HG03520 (cell line): ENCODE results near the gene PDIA2.

ENCODE experiments used
- ATAC-seq: cut with Tn5 transposase; IDR thresholded peaks from one replicate; pipeline ENCODE4 v1.9.1; 2021; ENCODE audit warnings: mild to moderate bottlenecking, moderate library complexity; ENCODE audit not compliant: unreplicated experiment

Gene PDIA2

DNA sequence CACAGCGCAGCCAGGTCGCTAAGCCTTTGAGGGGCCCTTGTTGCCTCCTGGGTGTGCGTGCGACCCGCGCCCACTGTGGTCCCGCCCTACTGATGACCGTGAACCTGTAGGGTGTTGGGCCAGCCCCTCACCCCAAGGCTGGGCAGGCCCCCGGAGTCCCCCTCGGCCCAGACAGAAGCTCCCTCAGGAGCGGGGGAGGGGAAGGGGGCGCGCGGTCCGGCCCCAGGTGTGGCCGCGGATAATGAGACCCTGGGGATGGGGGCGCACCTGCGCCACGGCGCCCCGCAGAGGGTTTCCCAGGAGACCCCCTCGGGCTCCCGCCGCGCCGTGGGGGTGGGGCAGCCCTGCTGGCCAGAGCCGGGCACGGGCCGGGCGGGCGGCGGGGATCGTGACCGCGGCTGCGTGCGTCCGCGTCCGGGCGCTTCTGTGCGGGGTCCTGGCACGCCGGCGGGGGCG lies 2.9 kb upstream of the PDIA2 start:
- no peak for ATAC-seq

DNA sequence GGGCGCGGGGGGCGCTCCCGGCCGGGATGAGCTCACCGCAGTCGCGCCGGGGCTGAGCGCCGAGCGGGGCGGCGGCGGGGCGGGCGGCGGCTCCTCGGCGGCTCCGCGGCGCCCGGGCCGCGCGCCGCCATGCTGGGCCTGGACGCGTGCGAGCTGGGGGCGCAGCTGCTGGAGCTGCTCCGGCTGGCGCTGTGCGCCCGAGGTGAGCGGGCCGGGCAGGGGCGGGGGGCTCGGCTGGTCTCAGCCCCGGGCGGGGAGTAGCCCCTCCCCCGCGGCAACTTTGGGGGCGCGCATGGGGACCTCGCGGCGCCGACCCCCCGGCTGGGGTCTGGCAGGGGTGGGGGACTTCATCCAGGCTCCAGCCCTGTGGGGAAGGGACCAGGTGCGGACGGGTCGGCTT lies 2.4 kb upstream of the PDIA2 start, which contains the start of gene ARHGDIG:
Gene ARHGDIG (plus strand): TSS at position 40 of the 400 bp plus-strand sequence. CDS start 90 bp downstream, at position 130.
- ATAC-seq, result no peak

DNA sequence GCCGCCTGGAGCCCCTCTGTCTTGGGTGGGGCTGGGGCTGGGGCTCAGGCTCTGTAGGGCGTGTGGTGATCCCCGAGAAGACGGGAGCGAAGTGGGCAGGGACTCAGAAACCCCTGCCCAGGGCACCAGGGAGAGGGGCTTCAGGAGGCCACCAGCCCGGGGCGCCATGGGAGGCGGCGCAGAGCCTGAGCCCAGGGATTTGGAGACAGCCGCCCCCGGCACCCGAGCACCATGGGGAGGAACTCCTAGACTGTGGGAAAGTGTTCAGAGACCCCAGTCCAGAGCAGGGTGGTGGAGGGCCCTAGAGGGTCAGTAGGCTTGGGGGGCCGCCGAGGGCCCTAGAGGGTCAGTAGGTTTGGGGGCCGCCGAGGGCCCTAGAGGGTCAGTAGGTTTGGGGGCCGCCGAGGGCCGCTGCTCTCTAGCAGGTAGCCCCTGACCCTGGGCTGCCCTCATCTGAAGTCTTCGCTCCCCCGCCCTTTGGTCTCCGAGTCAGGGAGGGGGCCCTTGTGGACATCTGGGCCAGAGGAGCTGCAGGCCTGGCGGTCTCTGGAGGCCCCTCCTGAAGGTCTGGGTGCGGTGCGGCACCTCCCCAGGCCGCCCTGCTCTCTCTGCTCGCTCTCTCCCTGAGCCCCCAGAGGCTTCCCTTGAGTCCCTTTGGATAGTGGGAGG lies 1.8 kb upstream of the PDIA2 start:
- ATAC-seq, result no peak

DNA sequence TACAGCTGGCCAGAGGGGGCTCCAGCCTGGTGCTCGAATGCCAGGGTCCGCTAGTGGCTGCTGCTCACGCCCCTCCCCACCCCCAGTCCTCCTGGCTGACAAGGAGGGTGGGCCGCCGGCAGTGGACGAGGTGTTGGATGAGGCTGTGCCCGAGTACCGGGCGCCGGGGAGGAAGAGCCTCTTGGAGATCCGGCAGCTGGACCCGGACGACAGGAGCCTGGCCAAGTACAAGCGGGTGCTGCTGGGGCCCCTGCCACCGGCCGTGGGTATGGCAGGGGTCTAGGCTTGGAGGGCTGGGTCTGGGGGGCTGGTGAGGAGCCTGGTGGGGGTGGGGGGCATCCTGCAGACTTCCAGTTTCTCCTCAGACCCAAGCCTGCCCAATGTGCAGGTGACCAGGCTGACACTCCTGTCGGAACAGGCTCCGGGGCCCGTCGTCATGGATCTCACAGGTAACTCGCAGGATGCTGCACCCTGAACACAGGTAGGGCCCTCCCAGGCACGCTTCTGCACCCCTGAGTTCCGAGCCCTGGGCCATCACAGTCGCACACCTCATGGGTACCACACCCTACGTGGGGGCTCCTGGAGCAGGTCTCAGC lies 1.2 kb upstream of the PDIA2 start:
- no peak for ATAC-seq

DNA sequence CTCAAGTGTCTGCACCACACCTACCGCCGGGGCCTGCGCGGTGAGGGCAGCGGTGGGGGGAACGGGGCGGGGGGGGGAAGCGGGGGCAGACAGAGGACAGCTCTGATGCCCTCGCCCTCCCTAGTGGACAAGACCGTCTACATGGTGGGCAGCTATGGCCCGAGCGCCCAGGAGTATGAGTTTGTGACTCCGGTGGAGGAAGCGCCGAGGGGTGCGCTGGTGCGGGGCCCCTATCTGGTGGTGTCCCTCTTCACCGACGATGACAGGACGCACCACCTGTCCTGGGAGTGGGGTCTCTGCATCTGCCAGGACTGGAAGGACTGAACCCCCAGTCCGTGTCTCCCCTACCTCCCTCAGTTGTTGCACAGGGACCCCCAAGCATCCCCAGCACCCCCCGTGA lies 473 bp upstream of the PDIA2 start:
- ATAC-seq, result no peak

DNA sequence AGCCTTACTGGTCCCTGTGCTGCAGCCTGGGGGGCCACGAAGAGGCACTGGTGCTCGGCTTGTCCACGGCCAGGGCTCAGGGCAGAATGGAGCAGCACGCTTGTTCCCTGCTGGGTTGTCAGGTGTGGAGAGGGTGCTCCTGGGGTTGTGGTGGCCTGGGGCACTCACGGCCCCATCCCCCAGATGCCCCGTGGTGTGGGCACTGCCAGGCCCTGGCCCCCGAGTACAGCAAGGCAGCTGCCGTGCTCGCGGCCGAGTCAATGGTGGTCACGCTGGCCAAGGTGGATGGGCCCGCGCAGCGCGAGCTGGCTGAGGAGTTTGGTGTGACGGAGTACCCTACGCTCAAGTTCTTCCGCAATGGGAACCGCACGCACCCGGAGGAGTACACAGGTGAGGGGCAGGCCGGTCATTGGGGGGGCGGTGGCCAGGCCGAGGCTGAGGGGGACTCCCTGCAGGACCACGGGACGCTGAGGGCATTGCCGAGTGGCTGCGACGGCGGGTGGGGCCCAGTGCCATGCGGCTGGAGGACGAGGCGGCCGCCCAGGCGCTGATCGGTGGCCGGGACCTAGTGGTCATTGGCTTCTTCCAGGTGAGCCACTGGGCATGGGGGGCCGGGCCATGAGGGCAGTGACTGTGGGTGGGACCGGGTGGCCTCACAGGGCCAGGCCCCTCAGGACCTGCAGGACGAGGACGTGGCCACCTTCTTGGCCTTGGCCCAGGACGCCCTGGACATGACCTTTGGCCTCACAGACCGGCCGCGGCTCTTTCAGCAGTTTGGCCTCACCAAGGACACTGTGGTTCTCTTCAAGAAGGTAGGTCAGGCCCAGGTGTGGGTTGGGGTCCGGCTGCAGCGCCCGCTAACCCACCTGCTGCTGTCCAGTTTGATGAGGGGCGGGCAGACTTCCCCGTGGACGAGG lies 1.5 kb downstream of the PDIA2 start:
- no peak for ATAC-seq

DNA sequence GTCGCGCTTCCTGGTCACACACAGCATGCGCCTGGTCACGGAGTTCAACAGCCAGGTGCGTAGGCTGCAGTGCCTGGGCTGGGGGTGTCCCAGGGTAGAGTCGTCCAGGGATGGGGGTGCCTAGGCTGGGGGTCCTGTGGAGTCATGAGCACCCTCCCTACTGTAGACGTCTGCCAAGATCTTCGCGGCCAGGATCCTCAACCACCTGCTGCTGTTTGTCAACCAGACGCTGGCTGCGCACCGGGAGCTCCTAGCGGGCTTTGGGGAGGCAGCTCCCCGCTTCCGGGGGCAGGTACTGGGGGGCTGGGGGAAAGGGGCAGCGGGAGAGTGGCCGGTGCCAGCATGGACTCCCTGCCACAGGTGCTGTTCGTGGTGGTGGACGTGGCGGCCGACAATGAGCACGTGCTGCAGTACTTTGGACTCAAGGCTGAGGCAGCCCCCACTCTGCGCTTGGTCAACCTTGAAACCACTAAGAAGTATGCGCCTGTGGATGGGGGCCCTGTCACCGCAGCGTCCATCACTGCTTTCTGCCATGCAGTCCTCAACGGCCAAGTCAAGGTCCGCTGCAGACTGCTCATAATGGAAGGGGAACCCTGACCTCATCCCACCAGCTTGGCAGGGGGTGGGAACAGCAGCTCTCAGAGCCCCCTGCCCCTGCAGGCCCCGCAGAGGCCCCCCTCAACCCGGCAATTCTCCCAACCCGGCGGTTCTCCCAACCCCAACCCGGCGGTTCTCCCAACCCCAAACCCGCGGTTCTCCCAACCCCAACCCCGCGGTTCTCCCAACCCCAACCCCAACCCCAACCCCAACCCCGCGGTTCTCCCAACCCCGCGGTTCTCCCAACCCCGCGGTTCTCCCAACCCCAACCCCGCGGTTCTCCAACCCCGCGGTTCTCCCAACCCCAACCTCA lies 2.4 kb downstream of the PDIA2 start:
- ATAC-seq, result no peak

DNA sequence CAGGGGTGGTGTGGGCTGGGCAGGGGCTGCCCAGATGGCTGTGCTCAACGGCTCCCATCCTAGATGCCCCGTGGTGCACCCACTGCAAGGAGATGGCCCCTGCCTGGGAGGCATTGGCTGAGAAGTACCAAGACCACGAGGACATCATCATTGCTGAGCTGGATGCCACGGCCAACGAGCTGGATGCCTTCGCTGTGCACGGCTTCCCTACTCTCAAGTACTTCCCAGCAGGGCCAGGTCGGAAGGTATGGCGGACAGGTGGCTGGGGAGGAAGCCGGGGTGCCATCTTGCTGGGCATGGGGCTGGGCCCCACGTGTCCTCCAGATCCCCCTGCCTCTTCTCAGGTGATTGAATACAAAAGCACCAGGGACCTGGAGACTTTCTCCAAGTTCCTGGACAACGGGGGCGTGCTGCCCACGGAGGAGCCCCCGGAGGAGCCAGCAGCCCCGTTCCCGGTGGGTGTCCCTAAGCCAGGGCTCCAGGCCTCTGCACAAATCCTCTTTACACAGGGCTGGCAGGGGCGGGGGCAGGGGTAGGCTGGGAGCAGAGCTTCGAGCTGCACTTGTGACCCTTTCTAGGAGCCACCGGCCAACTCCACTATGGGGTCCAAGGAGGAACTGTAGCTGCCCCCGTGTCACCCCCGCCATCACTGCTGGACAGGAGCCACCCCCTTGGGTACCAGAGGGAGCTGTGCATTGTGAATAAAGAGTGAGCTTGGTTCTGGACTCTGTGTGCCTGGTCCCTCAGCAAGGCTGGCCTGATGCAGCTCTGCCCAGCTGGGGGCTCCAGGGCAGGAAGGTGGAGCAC lies 3.7 kb downstream of the PDIA2 start:
- no peak for ATAC-seq

DNA sequence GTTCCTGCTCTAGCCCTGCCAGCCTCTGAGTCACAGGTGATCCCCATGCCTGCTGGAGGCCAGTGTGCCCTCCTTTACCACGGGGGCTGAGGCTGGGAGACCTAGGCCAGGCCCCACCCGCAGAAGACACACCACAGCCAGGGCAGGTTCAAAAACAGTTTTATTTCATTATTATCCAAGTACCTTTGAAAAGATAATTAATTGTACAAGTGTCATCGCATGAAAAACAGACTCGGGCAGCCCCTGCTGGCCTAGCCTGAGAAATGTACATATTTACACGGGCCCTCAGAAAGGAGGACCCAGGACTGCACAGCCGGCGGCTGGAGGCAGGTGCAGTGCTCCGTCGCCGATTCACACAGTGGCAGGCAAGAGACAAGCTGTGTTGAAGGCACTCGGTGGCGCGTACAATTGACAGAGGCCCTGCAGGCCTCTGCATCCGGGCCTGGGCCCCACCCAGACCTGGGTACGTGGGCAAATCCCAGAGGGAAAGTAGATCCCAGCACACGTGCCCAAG lies 4.4 kb downstream of the PDIA2 start:
- no peak for ATAC-seq

DNA sequence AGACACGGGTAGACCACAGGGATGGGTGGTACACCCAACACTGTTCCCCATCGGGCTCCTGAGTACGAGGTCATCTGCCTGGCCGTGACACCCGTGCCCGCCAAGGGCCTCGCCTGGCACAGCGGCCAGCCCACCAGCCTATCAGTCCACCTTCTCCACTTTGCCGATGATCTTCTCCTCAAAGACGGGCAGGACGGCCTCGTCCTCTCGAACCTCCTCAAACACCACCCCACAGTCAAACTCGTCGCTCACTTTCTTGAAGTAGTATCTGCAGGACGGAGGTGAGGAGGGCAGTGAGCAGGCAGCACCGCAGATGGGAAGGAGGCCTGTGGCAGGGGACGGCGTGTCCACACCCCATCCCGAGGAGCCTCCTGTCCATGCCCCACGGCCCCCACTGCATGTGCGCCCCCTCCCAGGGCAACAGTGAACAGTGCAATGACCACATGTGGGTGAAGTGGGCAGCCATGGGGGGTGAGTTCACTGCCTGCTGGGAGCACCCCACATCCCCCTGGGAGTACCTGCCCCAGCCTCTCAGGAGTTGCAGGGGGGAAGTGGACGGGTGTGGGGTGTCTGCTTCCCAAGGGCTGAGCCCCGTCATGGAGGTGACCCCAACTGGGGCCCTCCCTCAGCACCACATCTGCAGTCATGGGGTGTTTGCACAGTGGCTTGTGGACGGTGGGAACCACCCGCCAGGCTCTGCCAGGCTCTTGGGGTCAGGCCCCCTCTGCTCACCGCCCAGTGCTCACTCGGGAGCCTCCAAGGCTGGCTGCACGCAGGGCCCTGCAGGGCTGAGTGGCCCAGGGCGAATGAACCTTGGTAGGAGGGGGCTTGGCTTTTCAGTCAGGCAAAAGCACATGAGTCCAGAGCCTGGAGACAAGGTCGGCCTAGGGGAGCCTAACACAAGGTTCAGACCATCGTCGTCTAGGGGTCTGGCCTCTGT lies 5.3 kb downstream of the PDIA2 start:
- ATAC-seq, result no peak

GRCh38 chr16:289395-289997 lies 6.5 kb downstream of the PDIA2 start:
- ATAC-seq, result no peak

DNA sequence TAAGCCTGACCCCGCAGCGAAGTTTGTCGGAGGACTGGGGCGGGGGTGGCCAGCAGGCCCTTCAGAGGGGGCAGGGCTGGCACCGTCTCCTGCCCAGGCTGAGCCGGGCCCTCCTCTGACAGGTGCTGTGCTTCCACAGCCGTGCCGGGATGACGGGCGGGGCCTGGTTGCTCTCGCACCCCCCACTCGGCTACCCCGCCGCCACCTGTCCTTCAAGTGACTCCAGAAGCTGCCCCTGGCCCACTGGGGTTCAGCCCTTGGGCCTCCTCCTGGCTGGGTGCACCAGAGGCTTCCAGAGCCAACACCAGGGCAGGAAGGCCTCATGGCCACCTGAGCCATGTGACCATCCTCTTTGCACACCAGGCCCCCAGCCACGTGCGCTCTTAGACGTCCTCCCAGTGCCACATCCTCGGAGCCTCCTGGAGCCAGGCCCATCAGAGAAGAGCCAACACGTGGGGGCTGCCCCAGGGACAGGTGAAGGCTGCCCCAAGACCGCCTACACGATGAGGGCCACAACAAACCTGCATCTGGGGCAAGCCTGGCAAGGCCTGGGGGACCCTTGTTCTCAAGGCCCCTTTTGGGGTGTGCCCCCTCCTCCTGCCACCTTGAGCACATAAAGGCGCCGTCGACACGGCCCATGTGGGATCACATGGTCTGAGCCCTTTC lies 7.2 kb downstream of the PDIA2 start:
- ATAC-seq, result no peak

GRCh38 chr16:290681-291405 lies 7.9 kb downstream of the PDIA2 start:
- no peak for ATAC-seq

DNA sequence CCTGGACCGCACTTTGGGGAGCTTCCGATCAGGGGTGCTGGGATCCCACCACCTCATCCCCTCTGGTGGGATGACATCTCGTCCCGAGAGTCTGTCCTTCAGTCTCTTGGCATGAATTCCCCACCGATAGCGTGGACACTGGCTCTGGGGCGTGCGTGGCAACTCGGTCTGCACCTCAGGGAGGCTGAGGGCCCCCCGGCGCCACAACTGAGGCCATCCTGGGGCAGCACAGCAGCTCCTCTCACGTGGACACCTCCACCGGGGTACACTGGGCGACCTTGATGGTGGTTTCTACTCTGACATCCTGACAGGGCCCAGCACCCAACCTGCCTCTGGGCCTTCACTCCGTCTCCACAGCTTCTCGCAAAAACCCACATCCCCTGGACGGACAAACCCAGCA lies 8.6 kb downstream of the PDIA2 start:
- ATAC-seq, result no peak

DNA sequence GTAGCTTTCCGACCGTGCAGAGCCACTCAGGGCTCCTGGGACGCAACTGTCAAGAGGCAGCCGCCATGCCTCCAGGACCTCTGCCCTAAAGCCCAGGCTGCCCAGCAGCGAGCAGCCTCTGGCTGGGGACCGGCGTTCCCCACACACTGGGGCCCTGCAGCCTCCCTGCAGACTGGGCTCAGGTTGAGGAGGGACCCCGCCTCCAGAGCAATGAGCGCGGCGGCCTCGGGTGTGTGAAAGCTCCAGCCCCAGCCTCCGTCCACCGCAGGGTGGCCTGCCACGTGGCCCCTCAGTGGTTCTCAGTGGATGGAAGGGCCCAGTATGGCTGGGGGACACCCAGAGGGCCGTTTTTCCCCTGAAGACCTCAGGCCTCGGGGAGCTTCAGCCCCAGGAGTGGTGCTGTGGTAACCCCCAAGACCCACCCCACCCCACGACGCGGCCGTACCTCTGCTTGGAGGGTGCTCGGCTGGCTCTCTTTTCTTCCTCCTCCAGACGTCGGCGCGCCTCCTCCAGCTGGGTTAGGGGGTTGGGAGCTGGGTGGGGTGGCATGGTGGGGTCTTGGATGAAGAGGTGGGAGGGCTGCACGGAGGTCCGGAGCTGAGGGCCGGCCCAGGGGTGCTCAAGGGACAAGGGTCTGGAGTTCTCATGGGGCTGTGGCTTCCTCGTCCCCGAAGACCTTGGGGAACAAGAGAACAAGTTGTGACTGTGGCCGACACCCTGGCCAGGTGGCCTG lies 10.2 kb downstream of the PDIA2 start:
- ATAC-seq, result no peak

- ATAC-seq, result no peak
These were observed 13.3 kb downstream of the PDIA2 start for GRCh38 chr16:296276-296675.
